ENCODE data around the gene ABLIM3. TPM values are rescaled to one million over a fixed set of nuclear protein-coding genes. Genes with fewer than 3 reads are reported as not detected.

ABLIM3 gene
- total RNA-seq, 2 experiments from 2014 or later = not detected

- Mint-ChIP-seq H3K4me1 (ENCODE audit: low read depth) (no peaks in the 10 kb centered on the region), H3K36me3 (ENCODE audit: low read depth) (no peaks in the 10 kb centered on the region)
Observed at GRCh38 chr5:149123211-149123610, 18.1 kb upstream of the ABLIM3 start.

GRCh38 chr5:149125386-149125891 lies 15.9 kb upstream of the ABLIM3 start:
- Mint-ChIP-seq H3K27ac (no peak overlapping the region), H3K4me3 (no peak overlapping the region), H3K4me1 (ENCODE audit: low read depth) (no peaks in the 10 kb centered on the region), H3K9me3 (no peaks in the 10 kb centered on the region), H3K27me3 (peaks cover 31% of the 10 kb centered on the region), H3K36me3 (ENCODE audit: low read depth) (no peaks in the 10 kb centered on the region)
- no peaks in the 10 kb centered on the region for H3K4me1 ChIP-seq (ENCODE audit: insufficient read depth, low read length)
- H3K9me3 ChIP-seq (ENCODE audit: control insufficient read depth in 1 of 2, insufficient read depth in 1 of 2, low read length in 2 of 2) = peaks cover 0 to 6% of the 10 kb centered on the region in 2 experiments
- ChIA-PET POLR2A (no interaction called here), CTCF (interaction anchor here (1.3 kb wide), 1 partner anchor 11 kb away, joined by 3 read pairs; no protein-coding TSS in a partner anchor)
- ATAC-seq (ENCODE audit: poor library complexity) = no peak
- H3K27me3 ChIP-seq (ENCODE audit: control insufficient read depth in 1 of 2, insufficient read depth in 2 of 2, low read length in 2 of 2) = no peaks in the 10 kb centered on the region
- intact Hi-C loops (cut with DNase I, micrococcal nuclease) = no loop called here
- no peak overlapping the region for H3K4me3 ChIP-seq (ENCODE audit: low read length)
- TF ChIP-seq CTCF (IDR thresholded peaks at IDR 0.05) = no peak
- H3K27ac ChIP-seq (ENCODE audit: low read depth in 1 of 2, low read length in 2 of 2) = no peak overlapping the region
- no peak for DNase-seq
- H3K36me3 ChIP-seq (ENCODE audit: insufficient read depth, low read length) = no peaks in the 10 kb centered on the region

More at GRCh38 chr5:149123211-149123610, 18.1 kb upstream of the ABLIM3 start:
- POLR2A ChIA-PET = interaction anchor here (1.7 kb wide), 1 partner anchor 117 kb away, joined by 3 read pairs; no protein-coding TSS in a partner anchor
- no peak for TF ChIP-seq CTCF (IDR thresholded peaks at IDR 0.05)
- intact Hi-C loops (cut with DNase I, micrococcal nuclease) = no loop called here
- no peak for ATAC-seq (ENCODE audit: poor library complexity)
- DNase-seq = no peak
- no peaks in the 10 kb centered on the region for H3K4me1 ChIP-seq (ENCODE audit: insufficient read depth, low read length)
- Mint-ChIP-seq H3K27ac (no peak overlapping the region), H3K4me3 (no peak overlapping the region), H3K27me3 (peaks cover 30% of the 10 kb centered on the region), H3K9me3 (no peaks in the 10 kb centered on the region)
- H3K9me3 ChIP-seq (ENCODE audit: control insufficient read depth in 1 of 2, insufficient read depth in 1 of 2, low read length in 2 of 2) = peaks cover 0 to 6% of the 10 kb centered on the region in 2 experiments
- peaks cover 4 to 5% of the 10 kb centered on the region in 2 experiments for H3K27me3 ChIP-seq (ENCODE audit: control insufficient read depth in 1 of 2, insufficient read depth in 2 of 2, low read length in 2 of 2)
- no peaks in the 10 kb centered on the region for H3K36me3 ChIP-seq (ENCODE audit: insufficient read depth, low read length)
- CTCF ChIA-PET = no interaction called here
- H3K4me3 ChIP-seq (ENCODE audit: low read length) = no peak overlapping the region
- H3K27ac ChIP-seq (ENCODE audit: low read depth in 1 of 2, low read length in 2 of 2) = no peak overlapping the region

- no peak for TF ChIP-seq CTCF (IDR thresholded peaks at IDR 0.05)
- H3K9me3 ChIP-seq (ENCODE audit: control insufficient read depth in 1 of 2, insufficient read depth in 1 of 2, low read length in 2 of 2) = peaks cover 0 to 6% of the 10 kb centered on the region in 2 experiments
- no peaks in the 10 kb centered on the region for H3K4me1 ChIP-seq (ENCODE audit: insufficient read depth, low read length)
- H3K4me3 Mint-ChIP-seq = no peak overlapping the region
- no peak overlapping the region for H3K27ac ChIP-seq (ENCODE audit: low read depth in 1 of 2, low read length in 2 of 2)
- H3K36me3 ChIP-seq (ENCODE audit: insufficient read depth, low read length) = no peaks in the 10 kb centered on the region
- no peaks in the 10 kb centered on the region for H3K9me3 Mint-ChIP-seq
- H3K27me3 Mint-ChIP-seq = peaks cover 34% of the 10 kb centered on the region
- intact Hi-C loops (cut with DNase I, micrococcal nuclease) = no loop called here
- H3K4me1 Mint-ChIP-seq (ENCODE audit: low read depth) = no peaks in the 10 kb centered on the region
- ChIA-PET POLR2A (no interaction called here), CTCF (no interaction called here)
- H3K27me3 ChIP-seq (ENCODE audit: control insufficient read depth in 1 of 2, insufficient read depth in 2 of 2, low read length in 2 of 2) = peaks cover 0 to 2% of the 10 kb centered on the region in 2 experiments
- ATAC-seq (ENCODE audit: poor library complexity) (no peak), DNase-seq (no peak)
- no peak overlapping the region for H3K27ac Mint-ChIP-seq
- no peak overlapping the region for H3K4me3 ChIP-seq (ENCODE audit: low read length)
- H3K36me3 Mint-ChIP-seq (ENCODE audit: low read depth) = no peaks in the 10 kb centered on the region
Observed at GRCh38 chr5:149126906-149127305, 14.4 kb upstream of the ABLIM3 start.

Measured in CD4-positive, alpha-beta T cell (primary cell).